Prostate gland (tissue), 2 donors: ENCODE measurements around the gene WWTR1. TPM values are rescaled to one million over a fixed set of nuclear protein-coding genes. Genes with fewer than 3 reads are reported as not detected.

ENCODE experiments used
- DNase-seq: peaks from one replicate; pipeline ENCODE4 v3.0.0-alpha.2; 2019; ENCODE audit warnings: low spot score
- H3K27ac ChIP-seq, 2 donors: fragments of 200-600 bp; sonication (generic); 2 replicates each; pipeline ENCODE4 v1.5.1; 2017 to 2019
- H3K27me3 ChIP-seq: fragments of 200-600 bp; sonication (generic); replicated peaks from 2 replicates; pipeline ENCODE4 v1.5.1; 2019; ENCODE audit not compliant: insufficient read depth
- H3K36me3 ChIP-seq, 2 donors: fragments of 200-600 bp; sonication (generic); 1 replicate in 1 of 2; 2 replicates in 1 of 2; pipeline versions ENCODE4 v1.5.1 to v1.8.1; 2017 to 2019
- H3K4me1 ChIP-seq: fragments of 200-600 bp; sonication (generic); replicated peaks from 2 replicates; pipeline ENCODE4 v1.5.1; 2019
- H3K4me3 ChIP-seq, 2 donors: fragments of 200-600 bp; sonication (generic); 2 replicates each; pipeline ENCODE4 v1.5.1; 2017 to 2019
- H3K9me3 ChIP-seq: fragments of 200-600 bp; sonication (generic); 2 replicates; pipeline ENCODE4 v1.5.1; 2017
- POLR2A ChIP-seq: fragments of 450-650 bp; IDR thresholded peaks from one replicate; pipeline ENCODE4 v1.6.1; 2016; ENCODE audit warnings: antibody characterized with exemption, mild to moderate bottlenecking
- POLR2AphosphoS5 ChIP-seq: sonication (generic); formaldehyde crosslinking; IDR thresholded peaks from one replicate; pipeline ENCODE4 v1.6.1; 2017; ENCODE audit warnings: antibody characterized with exemption
- WGBS: methylation state at CpG from one replicate; pipeline ENCODE4 v1.1.5; 2018; 5-methylcytosine and 5-hydroxymethylcytosine counted together
- intact Hi-C: fragments of 100-400 bp; cut with DNase I; formaldehyde crosslinking; loops from one replicate; pipeline ENCODE4 v1.14.2; 2022
- total RNA-seq, 2 donors: library from RNA; depleted of rRNA; stranded (reverse); fragments of >200 nt; gene quantifications; one replicate each; pipeline ENCODE4 v1.1.0, GENCODE V29; 2016
- TF ChIP-seq, protein P1 (sequence below), 4 experiments: fragments of 200-600 bp in 2 of 4; fragments of 450-650 bp in 2 of 4; sonication (generic) in 2 of 4; IDR thresholded peaks; 1 replicate in 3 of 4; 2 replicates in 1 of 4; pipeline ENCODE4 v1.5.1; 2016 to 2019; ENCODE audit warnings: antibody characterized with exemption in 4 of 4, mild to moderate bottlenecking in 2 of 4, moderate library complexity in 2 of 4

The WWTR1 gene
- total RNA-seq, 2 donors from 2014 or later = 47.5 to 79.4 TPM

DNA sequence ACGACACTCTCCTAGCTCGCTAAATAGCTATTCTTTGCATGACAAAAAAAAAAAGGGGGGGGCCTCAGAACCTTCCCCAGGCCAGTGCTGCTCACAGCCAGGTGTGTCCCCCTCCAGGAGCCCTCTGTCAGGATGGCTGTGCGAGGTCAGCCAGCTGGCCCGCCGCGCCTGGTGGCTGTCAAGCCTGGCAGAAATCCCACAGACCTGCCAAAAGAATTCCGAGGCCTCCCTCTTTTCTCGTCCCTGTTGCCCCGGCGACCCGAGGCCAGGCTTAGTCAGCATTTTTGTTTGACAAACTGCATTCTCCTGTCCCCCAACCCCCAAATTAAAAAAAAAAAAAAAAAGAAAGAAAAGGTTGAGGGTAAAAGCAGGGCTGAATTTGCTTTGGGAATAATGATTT, 121.4 kb downstream of the WWTR1 start:
- WGBS = 20% methylated on average over 11 of the region's 11 CpGs
- Histone ChIP-seq H3K4me3 (no peak overlapping the region), H3K27me3 (no peaks in the 10 kb centered on the region), H3K4me1 (no peaks in the 10 kb centered on the region), H3K36me3 (no peaks in the 10 kb centered on the region), H3K9me3 (no peaks in the 10 kb centered on the region), H3K27ac (peak overlapping the region in 1 of 2 donors; percentile 12)
- no peak for DNase-seq
- TF ChIP-seq, protein P1, sequence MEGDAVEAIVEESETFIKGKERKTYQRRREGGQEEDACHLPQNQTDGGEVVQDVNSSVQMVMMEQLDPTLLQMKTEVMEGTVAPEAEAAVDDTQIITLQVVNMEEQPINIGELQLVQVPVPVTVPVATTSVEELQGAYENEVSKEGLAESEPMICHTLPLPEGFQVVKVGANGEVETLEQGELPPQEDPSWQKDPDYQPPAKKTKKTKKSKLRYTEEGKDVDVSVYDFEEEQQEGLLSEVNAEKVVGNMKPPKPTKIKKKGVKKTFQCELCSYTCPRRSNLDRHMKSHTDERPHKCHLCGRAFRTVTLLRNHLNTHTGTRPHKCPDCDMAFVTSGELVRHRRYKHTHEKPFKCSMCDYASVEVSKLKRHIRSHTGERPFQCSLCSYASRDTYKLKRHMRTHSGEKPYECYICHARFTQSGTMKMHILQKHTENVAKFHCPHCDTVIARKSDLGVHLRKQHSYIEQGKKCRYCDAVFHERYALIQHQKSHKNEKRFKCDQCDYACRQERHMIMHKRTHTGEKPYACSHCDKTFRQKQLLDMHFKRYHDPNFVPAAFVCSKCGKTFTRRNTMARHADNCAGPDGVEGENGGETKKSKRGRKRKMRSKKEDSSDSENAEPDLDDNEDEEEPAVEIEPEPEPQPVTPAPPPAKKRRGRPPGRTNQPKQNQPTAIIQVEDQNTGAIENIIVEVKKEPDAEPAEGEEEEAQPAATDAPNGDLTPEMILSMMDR (IDR thresholded peaks at IDR 0.05) = no peak
- no peak for TF ChIP-seq POLR2AphosphoS5
- no peak for TF ChIP-seq POLR2A
- intact Hi-C loops = no loop called here

DNA sequence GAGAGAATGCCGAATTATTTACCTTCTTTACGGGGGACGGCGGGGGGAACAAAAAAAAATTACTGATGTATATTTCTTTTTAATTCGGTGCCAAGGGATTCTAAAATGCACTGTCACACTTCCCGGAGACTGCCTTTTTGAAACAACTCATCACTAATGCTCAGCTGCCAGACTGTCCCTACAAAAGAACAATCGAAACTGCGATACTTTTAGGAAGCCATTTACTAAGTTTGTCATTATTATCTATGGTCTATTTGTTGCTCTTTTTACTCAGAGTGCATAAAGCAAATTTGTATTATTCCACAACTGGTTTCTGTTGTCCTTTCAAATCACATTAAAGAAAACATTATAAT, 122.5 kb downstream of the WWTR1 start:
- H3K9me3 ChIP-seq = no peaks in the 10 kb centered on the region
- DNase-seq = no peak
- no peaks in the 10 kb centered on the region for H3K36me3 ChIP-seq
- H3K27me3 ChIP-seq = no peaks in the 10 kb centered on the region
- TF ChIP-seq POLR2A (no peak), POLR2AphosphoS5 (no peak)
- TF ChIP-seq, protein P1 (IDR thresholded peaks at IDR 0.05) = no peak
- WGBS = 10% methylated on average over 8 of the region's 8 CpGs
- peak overlapping the region in 1 of 2 donors; percentile 24 for H3K27ac ChIP-seq
- no peak overlapping the region for H3K4me3 ChIP-seq
- intact Hi-C loops = no loop called here
- no peaks in the 10 kb centered on the region for H3K4me1 ChIP-seq

DNA sequence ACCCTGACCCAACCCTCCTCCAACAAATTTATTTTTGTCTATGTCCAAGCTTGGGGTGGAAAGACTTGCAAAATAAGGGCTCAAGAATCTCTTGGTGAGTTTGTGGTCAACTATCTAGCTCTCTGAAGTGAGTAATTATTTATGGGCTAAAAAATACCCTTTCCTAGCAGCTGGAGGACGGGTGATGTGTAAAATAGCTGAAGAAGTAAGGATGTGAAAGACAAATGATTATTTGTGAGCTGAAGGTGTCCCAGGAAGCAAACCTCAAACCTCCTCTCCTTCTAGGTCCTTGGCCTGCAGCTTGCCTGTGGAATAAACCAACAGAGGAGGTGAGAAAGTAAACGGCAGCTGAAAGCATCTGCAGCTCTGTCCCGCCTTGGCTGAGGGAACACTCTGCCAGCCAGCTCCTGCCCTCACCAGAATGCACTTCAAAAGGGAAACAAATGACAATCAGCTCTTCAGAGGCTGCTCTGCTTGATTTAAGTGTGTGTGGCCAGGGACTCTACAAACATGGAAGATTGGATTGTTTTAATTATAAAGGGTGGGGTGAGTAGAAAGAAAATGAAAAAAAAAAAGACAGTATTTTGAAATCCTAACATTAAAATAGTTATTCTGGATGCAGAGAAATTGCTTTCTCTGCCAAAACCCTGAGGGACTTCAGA, 123.0 kb downstream of the WWTR1 start:
- H3K4me1 ChIP-seq = no peaks in the 10 kb centered on the region
- no peak overlapping the region for H3K4me3 ChIP-seq
- peak overlapping the region in 1 of 2 donors; percentile 24 for H3K27ac ChIP-seq
- no peaks in the 10 kb centered on the region for H3K36me3 ChIP-seq
- TF ChIP-seq POLR2A (no peak), POLR2AphosphoS5 (no peak)
- TF ChIP-seq, protein P1 (IDR thresholded peaks at IDR 0.05) = no peak
- no peaks in the 10 kb centered on the region for H3K9me3 ChIP-seq
- peak; percentile 55 for DNase-seq
- WGBS = 17% methylated on average over 3 of the region's 3 CpGs
- H3K27me3 ChIP-seq = no peaks in the 10 kb centered on the region
- intact Hi-C loops = loop anchor here (5.0 kb wide), 1 partner anchor 122 kb away; the partner anchor contains the start of gene WWTR1

DNA sequence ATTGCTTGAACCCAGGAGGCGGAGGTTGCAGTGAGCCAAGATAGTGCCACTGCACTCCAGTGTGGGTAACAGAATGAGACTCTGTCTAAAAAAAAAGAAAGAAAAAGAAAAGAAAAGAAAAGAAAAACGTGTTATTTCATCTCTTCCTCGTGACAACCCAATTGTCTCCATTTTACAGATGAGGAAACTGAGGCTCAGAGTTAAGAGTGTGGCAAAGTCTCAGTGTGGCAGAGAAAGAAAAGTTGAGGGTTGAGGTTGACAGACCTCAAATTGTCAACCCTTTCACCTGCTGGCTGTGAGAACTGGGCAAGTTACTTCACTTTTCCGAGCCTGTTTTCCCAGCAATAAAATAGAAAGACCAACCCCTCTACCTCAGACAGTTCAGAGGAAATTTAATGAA, 123.7 kb downstream of the WWTR1 start:
- H3K4me3 ChIP-seq = no peak overlapping the region
- no peak for DNase-seq
- no peaks in the 10 kb centered on the region for H3K27me3 ChIP-seq
- no peak overlapping the region for H3K27ac ChIP-seq
- no peaks in the 10 kb centered on the region for H3K4me1 ChIP-seq
- WGBS = 76% methylated on average over 4 of the region's 4 CpGs
- H3K36me3 ChIP-seq = no peaks in the 10 kb centered on the region
- TF ChIP-seq POLR2AphosphoS5 = no peak
- TF ChIP-seq, protein P1 (IDR thresholded peaks at IDR 0.05) = no peak
- no peak for TF ChIP-seq POLR2A
- H3K9me3 ChIP-seq = no peaks in the 10 kb centered on the region
- intact Hi-C loops = loop anchor here (5.0 kb wide), 1 partner anchor 123 kb away; the partner anchor contains the start of gene WWTR1
